WTC11 (cell line): ENCODE data around the gene WNT8B. TPM values are rescaled to one million over a fixed set of nuclear protein-coding genes. Genes with fewer than 3 reads are reported as not detected.

Experiments
- ATAC-seq: fragments of 200-7000 bp; cut with Tn5 transposase; 2 replicates; pipeline ENCODE4 v1.10.0; 2021; ENCODE audit warnings: mild to moderate bottlenecking, moderate library complexity
- CTCF ChIA-PET: fragments of 300-600 bp; sonication (Branson Sonifier 250); formaldehyde crosslinking; loops from one replicate; lab custom pipeline; 2021; ENCODE audit warnings: antibody characterized with exemption; lab: Charles Lee
- POLR2A ChIA-PET: fragments of 350-600 bp; sonication (Branson Sonifier 250); formaldehyde crosslinking; loops from one replicate; lab custom pipeline; 2021; ENCODE audit warnings: antibody characterized with exemption; lab: Charles Lee
- DNase-seq: peaks from one replicate; pipeline ENCODE4 v3.0.0; 2021; ENCODE audit warnings: low spot score
- H3K27ac Mint-ChIP-seq: 2 replicates; pipeline ENCODE4 v1.8.0; 2021; ENCODE audit warnings: mixed read lengths
- H3K27me3 Mint-ChIP-seq: 2 replicates; pipeline ENCODE4 v1.8.0; 2021; ENCODE audit warnings: low read depth, mild to moderate bottlenecking, moderate library complexity, mixed read lengths
- H3K36me3 Mint-ChIP-seq: 2 replicates; pipeline ENCODE4 v1.8.0; 2021; ENCODE audit warnings: mixed read lengths
- H3K4me1 Mint-ChIP-seq: 2 replicates; pipeline ENCODE4 v1.8.0; 2022; ENCODE audit warnings: mixed read lengths
- H3K4me3 Mint-ChIP-seq: 2 replicates; pipeline ENCODE4 v1.8.0; 2021; ENCODE audit warnings: mild to moderate bottlenecking, moderate library complexity, mixed read lengths
- H3K9me3 Mint-ChIP-seq: 2 replicates; pipeline ENCODE4 v1.8.0; 2021; ENCODE audit warnings: mixed read lengths
- CTCF ChIP-seq: fragments of 200-600 bp; IDR thresholded peaks from 2 replicates; pipeline ENCODE4 v1.8.0; 2022; ENCODE audit warnings: antibody characterized with exemption
- E2F5 ChIP-seq: sonication (generic); formaldehyde crosslinking; IDR thresholded peaks from 2 replicates; pipeline ENCODE4 v1.8.1; 2022; ENCODE audit warnings: mild to moderate bottlenecking, moderate library complexity, missing genetic modification reagents
- EMX1 ChIP-seq: fragments of 250-450 bp; sonication (Bioruptor Pico); IDR thresholded peaks from 2 replicates; pipeline ENCODE4 v1.8.0; 2021; ENCODE audit warnings: mild to moderate bottlenecking
- ETV6 ChIP-seq: sonication (generic); formaldehyde crosslinking; IDR thresholded peaks from 2 replicates; pipeline ENCODE4 v1.8.1; 2022; ENCODE audit warnings: mild to moderate bottlenecking, missing genetic modification reagents
- FOXP1 ChIP-seq: sonication (generic); formaldehyde crosslinking; IDR thresholded peaks from 2 replicates; pipeline ENCODE4 v1.8.0; 2022; ENCODE audit warnings: missing genetic modification reagents, mild to moderate bottlenecking, moderate library complexity, borderline replicate concordance
- KAT7 ChIP-seq: sonication (generic); formaldehyde crosslinking; IDR thresholded peaks from 2 replicates; pipeline ENCODE4 v1.8.1; 2023; ENCODE audit warnings: missing genetic modification reagents, mild to moderate bottlenecking, borderline replicate concordance
- MAX ChIP-seq: sonication (generic); formaldehyde crosslinking; IDR thresholded peaks from 2 replicates; pipeline ENCODE4 v1.8.0; 2022; ENCODE audit warnings: mild to moderate bottlenecking, missing genetic modification reagents
- NFATC4 ChIP-seq: fragments of 250-450 bp; sonication (Bioruptor Pico); IDR thresholded peaks from 2 replicates; pipeline ENCODE4 v1.9.0; 2021; ENCODE audit warnings: mild to moderate bottlenecking
- NFE2L1 ChIP-seq: sonication (generic); formaldehyde crosslinking; IDR thresholded peaks from 2 replicates; pipeline ENCODE4 v1.8.1; 2023; ENCODE audit warnings: missing genetic modification reagents
- PRDM15 ChIP-seq: sonication (generic); formaldehyde crosslinking; IDR thresholded peaks from 2 replicates; pipeline ENCODE4 v1.8.0; 2022; ENCODE audit warnings: missing genetic modification reagents
- PRRX2 ChIP-seq: fragments of 250-450 bp; sonication (Bioruptor Pico); IDR thresholded peaks from 2 replicates; pipeline ENCODE4 v1.8.0; 2021; ENCODE audit warnings: mild to moderate bottlenecking
- STAT6 ChIP-seq: sonication (generic); formaldehyde crosslinking; conservative IDR thresholded peaks from 2 replicates; pipeline ENCODE4 v1.8.1; 2023; ENCODE audit warnings: mild to moderate bottlenecking, low read depth, missing genetic modification reagents, moderate library complexity
- USF1 ChIP-seq: sonication (generic); formaldehyde crosslinking; IDR thresholded peaks from 2 replicates; pipeline ENCODE4 v1.8.0; 2022; ENCODE audit warnings: mild to moderate bottlenecking, missing genetic modification reagents
- ZBTB21 ChIP-seq: sonication (generic); formaldehyde crosslinking; IDR thresholded peaks from 2 replicates; pipeline ENCODE4 v1.8.1; 2023; ENCODE audit warnings: mild to moderate bottlenecking, missing genetic modification reagents, borderline replicate concordance
- ZNF121 ChIP-seq: sonication (generic); formaldehyde crosslinking; IDR thresholded peaks from 2 replicates; pipeline ENCODE4 v1.8.0; 2023; ENCODE audit warnings: missing genetic modification reagents
- ZNF232 ChIP-seq: sonication (generic); formaldehyde crosslinking; IDR thresholded peaks from 2 replicates; pipeline ENCODE4 v1.8.0; 2022; ENCODE audit warnings: mild to moderate bottlenecking, missing genetic modification reagents
- ZNF263 ChIP-seq: sonication (generic); formaldehyde crosslinking; IDR thresholded peaks from 2 replicates; pipeline ENCODE4 v1.8.1; 2022; ENCODE audit warnings: low read depth, mild to moderate bottlenecking, moderate library complexity, missing genetic modification reagents
- ZNF416 ChIP-seq: fragments of 250-450 bp; sonication (Bioruptor Pico); IDR thresholded peaks from 2 replicates; pipeline ENCODE4 v1.9.0; 2021; ENCODE audit warnings: mild to moderate bottlenecking, inconsistent platforms
- total RNA-seq: library from RNA; stranded (reverse); gene quantifications from 3 replicates; pipeline ENCODE4 v1.2.3, GENCODE V29; 2021

WNT8B gene
- total RNA-seq, 1 experiment from 2014 or later, result 0.68 TPM

- no peak for TF ChIP-seq USF1 (CRISPR knock-in tag)
- TF ChIP-seq ZNF263 (CRISPR knock-in tag), result no peak
- no peak for TF ChIP-seq STAT6
Measured at GRCh38 chr10:100516847-100517246, 54.0 kb downstream of the WNT8B start (continued).

- CTCF ChIA-PET, result interaction anchor here (0.6 to 4.1 kb wide), 80 partner anchors 9 to 907 kb away, joined by 3 to 134 read pairs (median 5); partner anchors contain the start of genes BLOC1S2, HIF1AN, NDUFB8 and SCD
- Mint-ChIP-seq H3K27me3 (peaks cover 42% of the 10 kb centered on the region), H3K36me3 (no peaks in the 10 kb centered on the region; the same call in none of the 2 replicates), H3K4me1 (0 out of 2 replicates have a peak, but pooled peaks cover 8% of the 10 kb centered on the region), H3K4me3 (peak overlapping the region; percentile 91), H3K27ac (no peak overlapping the region), H3K9me3 (no peaks in the 10 kb centered on the region)
- ATAC-seq (peak; percentile 36), DNase-seq (peak; percentile 69)
- TF ChIP-seq PRRX2 (no peak), CTCF (peak; percentile 56; the same call in 1 of the 2 replicates)
- POLR2A ChIA-PET, result interaction anchor here (0.6 kb wide), 1 partner anchor 17 kb away, joined by 3 read pairs; the partner anchor contains the start of gene HIF1AN
Measured at GRCh38 chr10:100518761-100519241, 56.0 kb downstream of the WNT8B start.

- CTCF ChIA-PET, result interaction anchor here (0.6 to 4.1 kb wide), 78 partner anchors 8 to 907 kb away, joined by 3 to 134 read pairs (median 5); partner anchors contain the start of genes BLOC1S2, HIF1AN, NDUFB8 and SCD
- Mint-ChIP-seq H3K36me3 (peaks cover 2% of the 10 kb centered on the region), H3K27ac (no peak within 1 kb of the TSS), H3K27me3 (peaks cover 39% of the 10 kb centered on the region), H3K9me3 (no peaks in the 10 kb centered on the region), H3K4me3 (peak within 1 kb of the TSS; percentile 91), H3K4me1 (0 out of 2 replicates have a peak, but pooled peaks cover 8% of the 10 kb centered on the region)
- ATAC-seq, result peak; percentile 80
- POLR2A ChIA-PET, result interaction anchor here (0.6 kb wide), 1 partner anchor 16 kb away, joined by 3 read pairs; the partner anchor contains the start of gene HIF1AN
- peak; percentile 77 for DNase-seq
- TF ChIP-seq E2F5 (CRISPR knock-in tag) (peak; percentile 68; the same call in 1 of the 2 replicates), NFATC4 (CRISPR knock-in tag) (0 out of 2 replicates have a peak, but pooled peaks have one; percentile 32), PRDM15 (CRISPR knock-in tag) (peak; percentile 75), KAT7 (CRISPR knock-in tag) (0 out of 2 replicates have a peak, but pooled peaks have one; percentile 76), EMX1 (CRISPR knock-in tag) (no peak), ZNF121 (peak; percentile 95), NFE2L1 (CRISPR knock-in tag) (peak; percentile 71; the same call in 1 of the 2 replicates), ZNF416 (CRISPR knock-in tag) (no peak), FOXP1 (peak; percentile 58; the same call in 1 of the 2 replicates), ETV6 (CRISPR knock-in tag) (peak; percentile 50; the same call in 1 of the 2 replicates), ZNF232 (CRISPR knock-in tag) (peak; percentile 72; the same call in 1 of the 2 replicates), ZBTB21 (CRISPR knock-in tag) (0 out of 2 replicates have a peak, but pooled peaks have one; percentile 9), MAX (CRISPR knock-in tag) (peak; percentile 62)
Measured at GRCh38 chr10:100519311-100520051, 56.7 kb downstream of the WNT8B start, which contains the start of gene SEC31B. Gene SEC31B (minus strand): TSS chr10:100519861. CDS start chr10:100516952, 2,909 bp downstream.
